HCT116 (cell line): ENCODE data around the gene PCGF2. TPM values are rescaled to one million over a fixed set of nuclear protein-coding genes. Genes with fewer than 3 reads are reported as not detected.

Experiments
- ATAC-seq: fragments of 200-7000 bp; cut with Tn5 transposase; 2 replicates; pipeline ENCODE4 v1.9.1; 2020; ENCODE audit warnings: mild to moderate bottlenecking, moderate library complexity
- BruUV-seq: library from RNA; stranded (reverse); fragments of 400-500 nt; replicated peaks from 2 replicates; lab custom pipeline; 2021; lab: Mats Ljungman, UMichigan
- CTCF ChIA-PET: fragments of 300-600 bp; sonication (Branson Sonifier 250); formaldehyde crosslinking; loops from one replicate; lab custom pipeline; 2021; ENCODE audit warnings: antibody characterized with exemption; lab: Charles Lee
- POLR2A ChIA-PET: fragments of 300-600, 350-600 bp; sonication (Branson Sonifier 250); formaldehyde crosslinking; loops from one replicate; lab custom pipeline; 2021; ENCODE audit warnings: antibody characterized with exemption; lab: Charles Lee
- RAD21 ChIA-PET, 2 experiments: fragments of 300-600 bp; sonication (Branson Sonifier 250); formaldehyde crosslinking; loops; one replicate each; lab custom pipeline; 2023; ENCODE audit warnings: low total read pairs in 2 of 2; ENCODE audit not compliant: uncharacterized antibody in 2 of 2, unreplicated experiment in 2 of 2, low non-redundant PET in 1 of 2; lab: Charles Lee
- DNase-seq: peaks from one replicate; pipeline ENCODE4 v3.0.0-alpha.2; 2010; ENCODE audit warnings: low read depth, low spot score
- H2AFZ ChIP-seq: fragments of 200-600 bp; shearing (Covaris generic), sonication (generic); 2 replicates; pipeline ENCODE4 v1.6.1; 2017; ENCODE audit warnings: low read depth, mixed run types, mixed read lengths, antibody characterized with exemption, low read length; ENCODE audit not compliant: poor library complexity, severe bottlenecking
- H3K27ac ChIP-seq: 2 replicates; pipeline ENCODE4 v1.5.1; 2012; ENCODE audit warnings: low read depth, low read length
- H3K27me3 ChIP-seq: fragments of 200-600 bp; sonication (generic); 2 replicates; pipeline ENCODE4 v1.6.1; 2016; ENCODE audit warnings: mixed run types, low read length, mixed read lengths; ENCODE audit not compliant: insufficient read depth
- H3K36me3 ChIP-seq, 2 experiments: fragments of 200-500 bp in 1 of 2; fragments of 200-600 bp in 1 of 2; sonication (Bioruptor generic) in 1 of 2; sonication (generic) in 1 of 2; 2 replicates each; pipeline versions ENCODE4 v1.5.1 to v1.6.1; 2014 to 2016; ENCODE audit warnings: low read length in 2 of 2, inconsistent platforms in 1 of 2, mixed read lengths in 1 of 2, mixed run types in 1 of 2; ENCODE audit not compliant: insufficient read depth in 2 of 2, control insufficient read depth in 1 of 2
- H3K4me1 ChIP-seq, 2 experiments: fragments of 200-600 bp in 1 of 2; sonication (generic) in 1 of 2; 2 replicates each; pipeline versions ENCODE4 v1.5.1 to v1.6.1; 2012 to 2017; ENCODE audit warnings: low read length in 2 of 2, inconsistent platforms in 1 of 2, mild to moderate bottlenecking in 1 of 2, mixed read lengths in 1 of 2, mixed run types in 1 of 2, moderate library complexity in 1 of 2; ENCODE audit not compliant: insufficient read depth in 2 of 2, control insufficient read depth in 1 of 2
- H3K4me2 ChIP-seq: fragments of 200-600 bp; sonication (generic); 2 replicates; pipeline ENCODE4 v1.6.1; 2017; ENCODE audit warnings: mixed run types, low read length, mixed read lengths
- H3K4me3 ChIP-seq, 2 experiments: fragments of 200-600 bp in 1 of 2; sonication (generic) in 1 of 2; replicated peaks in 1 of 2; 2 replicates each; pipeline ENCODE4 v1.5.1; 2011 to 2016; ENCODE audit warnings: low read length in 2 of 2, control low read depth in 1 of 2, low read depth in 1 of 2, mild to moderate bottlenecking in 1 of 2, mixed read lengths in 1 of 2, mixed run types in 1 of 2
- H3K79me2 ChIP-seq: fragments of 200-600 bp; sonication (generic); 2 replicates; pipeline ENCODE4 v1.6.1; 2017; ENCODE audit warnings: mild to moderate bottlenecking, mixed run types, low read length, moderate library complexity, mixed read lengths; ENCODE audit not compliant: insufficient read depth
- H3K9ac ChIP-seq: fragments of 200-600 bp; sonication (generic); 2 replicates; pipeline ENCODE4 v1.6.1; 2016; ENCODE audit warnings: low read length, mixed read lengths
- H3K9me2 ChIP-seq: fragments of 200-600 bp; sonication (generic), shearing (Covaris generic); 2 replicates; pipeline ENCODE4 v1.6.1; 2017; ENCODE audit warnings: mixed run types, mild to moderate bottlenecking, moderate library complexity; ENCODE audit not compliant: insufficient read depth
- H3K9me3 ChIP-seq, 2 experiments: fragments of 200-500 bp in 1 of 2; fragments of 200-600 bp in 1 of 2; sonication (Bioruptor generic) in 1 of 2; sonication (generic) in 1 of 2; 2 replicates each; pipeline ENCODE4 v1.6.1; 2014 to 2017; ENCODE audit warnings: low read length in 2 of 2, mixed read lengths in 2 of 2, inconsistent platforms in 1 of 2, low read depth in 1 of 2, mild to moderate bottlenecking in 1 of 2, mixed run types in 1 of 2, moderate library complexity in 1 of 2; ENCODE audit not compliant: control insufficient read depth in 1 of 2, insufficient read depth in 1 of 2
- H4K20me1 ChIP-seq: fragments of 200-600 bp; sonication (generic), shearing (Covaris generic); 2 replicates; pipeline ENCODE4 v1.6.1; 2017; ENCODE audit warnings: mixed run types, mild to moderate bottlenecking, moderate library complexity; ENCODE audit not compliant: insufficient read depth
- FOSL1 ChIP-seq: IDR thresholded peaks from 2 replicates; pipeline ENCODE4 v1.6.1; 2012; ENCODE audit warnings: low read depth
- POLR2AphosphoS5 ChIP-seq: IDR thresholded peaks from 2 replicates; pipeline ENCODE4 v1.6.1; 2011; ENCODE audit warnings: mild to moderate bottlenecking, low read depth, low read length, moderate library complexity
- SRF ChIP-seq: IDR thresholded peaks from 2 replicates; pipeline ENCODE4 v1.6.1; 2012; ENCODE audit warnings: low read depth
- YY1 ChIP-seq: IDR thresholded peaks from 2 replicates; pipeline ENCODE4 v1.6.1; 2011; ENCODE audit warnings: low read length, low read depth, moderate library complexity, mild to moderate bottlenecking; ENCODE audit not compliant: insufficient replicate concordance; ENCODE audit errors: extremely low read depth
- ZNF274 ChIP-seq: fragments of 200-500 bp; sonication (Bioruptor generic); IDR thresholded peaks from 2 replicates; pipeline ENCODE4 v1.6.1; 2014; ENCODE audit warnings: mild to moderate bottlenecking, low read depth, low read length, inconsistent platforms
- intact Hi-C: fragments of 100-400 bp; cut with micrococcal nuclease; formaldehyde crosslinking; loops from 2 replicates; pipeline ENCODE4 v1.10.0; 2022
- total RNA-seq: library from RNA; stranded (reverse); gene quantifications from one replicate; pipeline ENCODE4 v1.2.1, GENCODE V29; 2021; ENCODE audit not compliant: unreplicated experiment
- TF ChIP-seq, protein P1 (sequence below): IDR thresholded peaks from 2 replicates; pipeline ENCODE4 v1.6.1; 2012; ENCODE audit warnings: low read depth
- TF ChIP-seq, protein P2 (sequence below): IDR thresholded peaks from 2 replicates; pipeline ENCODE4 v1.6.1; 2012

PCGF2 gene
- total RNA-seq, 1 experiment from 2014 or later, result 64.6 TPM

DNA sequence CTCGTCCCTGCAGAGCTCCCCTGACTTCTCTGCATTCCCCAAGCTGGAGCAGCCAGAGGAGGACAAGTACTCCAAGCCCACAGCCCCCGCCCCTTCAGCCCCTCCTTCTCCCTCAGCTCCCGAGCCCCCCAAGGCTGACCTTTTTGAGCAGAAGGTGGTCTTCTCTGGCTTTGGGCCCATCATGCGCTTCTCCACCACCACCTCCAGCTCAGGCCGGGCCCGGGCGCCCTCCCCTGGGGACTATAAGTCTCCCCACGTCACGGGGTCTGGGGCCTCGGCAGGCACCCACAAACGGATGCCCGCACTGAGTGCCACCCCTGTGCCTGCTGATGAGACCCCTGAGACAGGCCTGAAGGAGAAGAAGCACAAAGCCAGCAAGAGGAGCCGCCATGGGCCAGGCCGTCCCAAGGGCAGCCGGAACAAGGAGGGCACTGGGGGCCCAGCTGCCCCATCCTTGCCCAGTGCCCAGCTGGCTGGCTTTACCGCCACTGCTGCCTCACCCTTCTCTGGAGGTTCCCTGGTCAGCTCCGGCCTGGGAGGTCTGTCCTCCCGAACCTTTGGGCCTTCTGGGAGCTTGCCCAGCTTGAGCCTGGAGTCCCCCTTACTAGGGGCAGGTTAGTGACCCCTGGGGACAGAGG is 31.6 kb downstream of the PCGF2 start (continued):
- TF ChIP-seq ZNF274 (no peak), YY1 (no peak), SRF (no peak)

- POLR2A ChIA-PET, result no interaction called here
- H3K36me3 ChIP-seq, result peaks cover 15 to 23% of the 10 kb centered on the region in 2 experiments; a peak in 3 of 4 replicates
- H4K20me1 ChIP-seq, result no peaks in the 10 kb centered on the region
- no peaks in the 10 kb centered on the region for H3K79me2 ChIP-seq
- H3K27ac ChIP-seq, result 0 out of 2 replicates have a peak overlapping the region, but pooled peaks have one; percentile 18
- TF ChIP-seq, protein P1, sequence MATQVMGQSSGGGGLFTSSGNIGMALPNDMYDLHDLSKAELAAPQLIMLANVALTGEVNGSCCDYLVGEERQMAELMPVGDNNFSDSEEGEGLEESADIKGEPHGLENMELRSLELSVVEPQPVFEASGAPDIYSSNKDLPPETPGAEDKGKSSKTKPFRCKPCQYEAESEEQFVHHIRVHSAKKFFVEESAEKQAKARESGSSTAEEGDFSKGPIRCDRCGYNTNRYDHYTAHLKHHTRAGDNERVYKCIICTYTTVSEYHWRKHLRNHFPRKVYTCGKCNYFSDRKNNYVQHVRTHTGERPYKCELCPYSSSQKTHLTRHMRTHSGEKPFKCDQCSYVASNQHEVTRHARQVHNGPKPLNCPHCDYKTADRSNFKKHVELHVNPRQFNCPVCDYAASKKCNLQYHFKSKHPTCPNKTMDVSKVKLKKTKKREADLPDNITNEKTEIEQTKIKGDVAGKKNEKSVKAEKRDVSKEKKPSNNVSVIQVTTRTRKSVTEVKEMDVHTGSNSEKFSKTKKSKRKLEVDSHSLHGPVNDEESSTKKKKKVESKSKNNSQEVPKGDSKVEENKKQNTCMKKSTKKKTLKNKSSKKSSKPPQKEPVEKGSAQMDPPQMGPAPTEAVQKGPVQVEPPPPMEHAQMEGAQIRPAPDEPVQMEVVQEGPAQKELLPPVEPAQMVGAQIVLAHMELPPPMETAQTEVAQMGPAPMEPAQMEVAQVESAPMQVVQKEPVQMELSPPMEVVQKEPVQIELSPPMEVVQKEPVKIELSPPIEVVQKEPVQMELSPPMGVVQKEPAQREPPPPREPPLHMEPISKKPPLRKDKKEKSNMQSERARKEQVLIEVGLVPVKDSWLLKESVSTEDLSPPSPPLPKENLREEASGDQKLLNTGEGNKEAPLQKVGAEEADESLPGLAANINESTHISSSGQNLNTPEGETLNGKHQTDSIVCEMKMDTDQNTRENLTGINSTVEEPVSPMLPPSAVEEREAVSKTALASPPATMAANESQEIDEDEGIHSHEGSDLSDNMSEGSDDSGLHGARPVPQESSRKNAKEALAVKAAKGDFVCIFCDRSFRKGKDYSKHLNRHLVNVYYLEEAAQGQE, result no peak
- TF ChIP-seq FOSL1 (no peak), POLR2AphosphoS5 (0 out of 2 replicates have a peak, but pooled peaks have one; percentile 18)
- TF ChIP-seq, protein P2, sequence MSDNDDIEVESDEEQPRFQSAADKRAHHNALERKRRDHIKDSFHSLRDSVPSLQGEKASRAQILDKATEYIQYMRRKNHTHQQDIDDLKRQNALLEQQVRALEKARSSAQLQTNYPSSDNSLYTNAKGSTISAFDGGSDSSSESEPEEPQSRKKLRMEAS, result no peak
- no peak overlapping the region for H2AFZ ChIP-seq
- no peak overlapping the region for H3K4me3 ChIP-seq
- no peaks in the 10 kb centered on the region for H3K27me3 ChIP-seq
- H3K4me2 ChIP-seq, result no peak overlapping the region
- intact Hi-C loops, result no loop called here
- H3K4me1 ChIP-seq, result peaks cover 5 to 24% of the 10 kb centered on the region in 2 experiments
- DNase-seq (no peak), ATAC-seq (no peak)
- CTCF ChIA-PET, result no interaction called here
- H3K9ac ChIP-seq, result no peak overlapping the region
- RAD21 ChIA-PET, result no interaction called here
- no peaks in the 10 kb centered on the region for H3K9me3 ChIP-seq
- H3K9me2 ChIP-seq, result no peaks in the 10 kb centered on the region
- no TSS peak for BruUV-seq
Measured at GRCh38 chr17:38715216-38715943, 32.8 kb downstream of the PCGF2 start.
